22Rv1 (cell line): Measurements from ENCODE around the gene DTYMK.

Experiments used
- ZFX ChIP-seq: fragments of 450-650 bp; IDR thresholded peaks from 2 replicates; pipeline ENCODE4 v1.6.1; 2017; ENCODE audit warnings: antibody characterized with exemption, borderline replicate concordance
- TF ChIP-seq, protein P1 (sequence below): fragments of 450-650 bp; IDR thresholded peaks from 2 replicates; pipeline ENCODE4 v1.5.1; 2017; ENCODE audit warnings: mild to moderate bottlenecking

DNA sequence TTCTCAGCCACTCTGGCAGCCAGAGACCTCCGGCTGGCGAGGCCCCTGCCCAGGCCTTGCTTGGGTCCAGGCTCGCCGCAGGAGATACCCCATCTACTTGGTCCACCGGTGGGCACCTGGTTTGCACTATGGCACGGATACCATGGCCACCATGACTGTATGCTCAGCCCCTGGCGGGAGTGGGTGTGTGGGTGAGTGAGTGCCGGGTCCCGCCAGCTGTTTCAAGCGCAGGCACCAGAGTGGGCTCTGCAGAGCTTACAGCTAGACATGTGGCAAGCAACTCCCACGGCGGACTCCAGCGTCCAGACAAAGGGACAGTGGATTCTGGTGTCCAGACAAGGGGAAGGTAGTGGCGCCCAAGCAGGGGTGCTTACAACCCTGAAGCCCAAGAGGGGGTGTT is 47.7 kb downstream of the DTYMK start:
- TF ChIP-seq, protein P1, sequence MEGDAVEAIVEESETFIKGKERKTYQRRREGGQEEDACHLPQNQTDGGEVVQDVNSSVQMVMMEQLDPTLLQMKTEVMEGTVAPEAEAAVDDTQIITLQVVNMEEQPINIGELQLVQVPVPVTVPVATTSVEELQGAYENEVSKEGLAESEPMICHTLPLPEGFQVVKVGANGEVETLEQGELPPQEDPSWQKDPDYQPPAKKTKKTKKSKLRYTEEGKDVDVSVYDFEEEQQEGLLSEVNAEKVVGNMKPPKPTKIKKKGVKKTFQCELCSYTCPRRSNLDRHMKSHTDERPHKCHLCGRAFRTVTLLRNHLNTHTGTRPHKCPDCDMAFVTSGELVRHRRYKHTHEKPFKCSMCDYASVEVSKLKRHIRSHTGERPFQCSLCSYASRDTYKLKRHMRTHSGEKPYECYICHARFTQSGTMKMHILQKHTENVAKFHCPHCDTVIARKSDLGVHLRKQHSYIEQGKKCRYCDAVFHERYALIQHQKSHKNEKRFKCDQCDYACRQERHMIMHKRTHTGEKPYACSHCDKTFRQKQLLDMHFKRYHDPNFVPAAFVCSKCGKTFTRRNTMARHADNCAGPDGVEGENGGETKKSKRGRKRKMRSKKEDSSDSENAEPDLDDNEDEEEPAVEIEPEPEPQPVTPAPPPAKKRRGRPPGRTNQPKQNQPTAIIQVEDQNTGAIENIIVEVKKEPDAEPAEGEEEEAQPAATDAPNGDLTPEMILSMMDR: no peak
- TF ChIP-seq ZFX: no peak
